AG09319 (cell line): ENCODE data around the gene METTL5.

Source experiments
- DNase-seq: peaks from one replicate; pipeline ENCODE4 v3.0.0-alpha.2; 2010; ENCODE audit warnings: low read depth; ENCODE audit errors: extremely low read depth
- CTCF ChIP-seq: IDR thresholded peaks from 2 replicates; pipeline ENCODE4 v1.5.1; 2011; ENCODE audit warnings: low read depth, mild to moderate bottlenecking, inconsistent platforms, low read length, moderate library complexity

The METTL5 gene

GRCh38 chr2:169840747-169841142, 16.0 kb upstream of the METTL5 start:
- no peak for DNase-seq
- no peak for TF ChIP-seq CTCF

GRCh38 chr2:169839954-169840746, 15.4 kb upstream of the METTL5 start:
- no peak for TF ChIP-seq CTCF
- no peak for DNase-seq

GRCh38 chr2:169838743-169839489, 14.2 kb upstream of the METTL5 start:
- no peak for TF ChIP-seq CTCF
- no peak for DNase-seq

- no peak for TF ChIP-seq CTCF
- DNase-seq = no peak
Observed at GRCh38 chr2:169834401-169834800, 9.7 kb upstream of the METTL5 start.

- no peak for DNase-seq
- TF ChIP-seq CTCF = no peak
Observed at GRCh38 chr2:169828141-169828811, 3.6 kb upstream of the METTL5 start.

- DNase-seq = peak; percentile 86
- TF ChIP-seq CTCF = peak; percentile 12
Observed at GRCh38 chr2:169827272-169828140, 2.8 kb upstream of the METTL5 start, which contains the start of gene UBR3. UBR3 (plus strand) TSS chr2:169827454; CDS start chr2:169827508, 54 bp downstream.
